K562 (cell line): Measurements from ENCODE around the gene LRRC70. TPM values are rescaled to one million over a fixed set of nuclear protein-coding genes. Genes with fewer than 3 reads are reported as not detected.

Source experiments
- ADNP ChIP-seq: fragments of 200-800 bp; sonication (Bioruptor generic); IDR thresholded peaks from 2 replicates; pipeline ENCODE4 v1.6.1; 2016; ENCODE audit warnings: missing genetic modification characterization, missing compliant biosample characterization
- ARID2 ChIP-seq: fragments of 450-650 bp; IDR thresholded peaks from 2 replicates; pipeline ENCODE4 v1.6.1; 2017; ENCODE audit warnings: antibody characterized with exemption, mild to moderate bottlenecking
- CBFA2T2 ChIP-seq: fragments of 450-650 bp; conservative IDR thresholded peaks from 2 replicates; pipeline ENCODE4 v1.6.1; 2017; ENCODE audit warnings: mild to moderate bottlenecking
- FUS ChIP-seq: fragments of 200-400 bp; formaldehyde crosslinking; optimal IDR thresholded peaks from 2 replicates; pipeline ENCODE3; 2017; ENCODE audit warnings: low read depth, low read length
- NFE2 ChIP-seq: IDR thresholded peaks from 2 replicates; pipeline ENCODE4 v1.6.1; 2014; ENCODE audit warnings: antibody characterized with exemption, low read depth
- NFYB ChIP-seq: IDR thresholded peaks from 2 replicates; pipeline ENCODE4 v1.6.1; 2011; ENCODE audit warnings: mild to moderate bottlenecking, moderate library complexity; ENCODE audit not compliant: insufficient read length; ENCODE audit errors: extremely low read depth
- PHF8 ChIP-seq: fragments of 200-600 bp; sonication (generic); IDR thresholded peaks from 2 replicates; pipeline ENCODE4 v1.6.1; 2012; ENCODE audit warnings: mixed run types, mild to moderate bottlenecking, inconsistent platforms, low read length, moderate library complexity, borderline replicate concordance
- RB1 ChIP-seq: fragments of 450-650 bp; IDR thresholded peaks from 2 replicates; pipeline ENCODE4 v1.6.1; 2017; ENCODE audit warnings: low read depth, mild to moderate bottlenecking
- XRCC5 ChIP-seq: fragments of 200-400 bp; formaldehyde crosslinking; IDR thresholded peaks from 2 replicates; pipeline ENCODE4 v1.6.1; 2017; ENCODE audit warnings: low read depth, mild to moderate bottlenecking, low read length
- polyA plus RNA-seq, 8 experiments: library from polyadenylated mRNA; depleted of rRNA in 4 of 8; stranded (reverse) in 5 of 8; unstranded in 3 of 8; fragments of >200 nt; fragmentation: Nextera tagmentation in 2 of 8; fragmentation: Illumina TruSeq in 1 of 8; extraction: Ambion mirVana in 2 of 8; extraction: Trizol in 1 of 8; gene quantifications; 2 replicates each; pipeline versions ENCODE4 v1.2.1 to v1.2.3, GENCODE V29; 2011 to 2014; ENCODE audit warnings: inconsistent platforms in 1 of 8, missing spikeins in 1 of 8
- total RNA-seq, 7 experiments: library from RNA; depleted of rRNA in 6 of 7; stranded (reverse); fragments of >200 nt in 6 of 7; fragmentation: Illumina TruSeq in 2 of 7; extraction: Trizol in 2 of 7; gene quantifications; 2 replicates each; pipeline versions ENCODE4 v1.2.1 to v1.2.3, GENCODE V29; 2011 to 2021; ENCODE audit warnings: low replicate concordance in 1 of 7
- TF ChIP-seq, protein P1 (sequence below), 2 experiments: fragments of 450-650 bp; conservative IDR thresholded peaks; 2 replicates each; pipeline ENCODE4 v1.6.1; 2017; ENCODE audit warnings: mild to moderate bottlenecking in 2 of 2, moderate library complexity in 2 of 2
- TF ChIP-seq, protein P2 (sequence below): fragments of 250-450 bp; sonication (Bioruptor Pico); IDR thresholded peaks from 2 replicates; pipeline ENCODE4 v1.8.0; 2021; ENCODE audit warnings: moderate library complexity, mild to moderate bottlenecking, inconsistent platforms
- TF ChIP-seq, protein P3 (sequence below): fragments of 150-350 bp; conservative IDR thresholded peaks from 2 replicates; pipeline ENCODE4 v1.6.1; 2014; ENCODE audit warnings: low read length
- TF ChIP-seq, protein P4 (sequence below): fragments of 250-450 bp; sonication (Bioruptor Pico); IDR thresholded peaks from 2 replicates; pipeline ENCODE4 v1.8.0; 2022; ENCODE audit warnings: inconsistent platforms, mild to moderate bottlenecking, moderate library complexity, borderline replicate concordance
- TF ChIP-seq, protein P5 (sequence below): fragments of 250-450 bp; sonication (Bioruptor Pico); IDR thresholded peaks from 2 replicates; pipeline ENCODE4 v1.5.0; 2021; ENCODE audit warnings: mild to moderate bottlenecking, moderate library complexity

LRRC70 gene
- total and polyA plus RNA-seq, 9 of the 15 experiments (the other 6 are each of a cell fraction or from before 2014, with no cell fraction given): 0.21 to 2.1 (median 0.73) TPM

DNA sequence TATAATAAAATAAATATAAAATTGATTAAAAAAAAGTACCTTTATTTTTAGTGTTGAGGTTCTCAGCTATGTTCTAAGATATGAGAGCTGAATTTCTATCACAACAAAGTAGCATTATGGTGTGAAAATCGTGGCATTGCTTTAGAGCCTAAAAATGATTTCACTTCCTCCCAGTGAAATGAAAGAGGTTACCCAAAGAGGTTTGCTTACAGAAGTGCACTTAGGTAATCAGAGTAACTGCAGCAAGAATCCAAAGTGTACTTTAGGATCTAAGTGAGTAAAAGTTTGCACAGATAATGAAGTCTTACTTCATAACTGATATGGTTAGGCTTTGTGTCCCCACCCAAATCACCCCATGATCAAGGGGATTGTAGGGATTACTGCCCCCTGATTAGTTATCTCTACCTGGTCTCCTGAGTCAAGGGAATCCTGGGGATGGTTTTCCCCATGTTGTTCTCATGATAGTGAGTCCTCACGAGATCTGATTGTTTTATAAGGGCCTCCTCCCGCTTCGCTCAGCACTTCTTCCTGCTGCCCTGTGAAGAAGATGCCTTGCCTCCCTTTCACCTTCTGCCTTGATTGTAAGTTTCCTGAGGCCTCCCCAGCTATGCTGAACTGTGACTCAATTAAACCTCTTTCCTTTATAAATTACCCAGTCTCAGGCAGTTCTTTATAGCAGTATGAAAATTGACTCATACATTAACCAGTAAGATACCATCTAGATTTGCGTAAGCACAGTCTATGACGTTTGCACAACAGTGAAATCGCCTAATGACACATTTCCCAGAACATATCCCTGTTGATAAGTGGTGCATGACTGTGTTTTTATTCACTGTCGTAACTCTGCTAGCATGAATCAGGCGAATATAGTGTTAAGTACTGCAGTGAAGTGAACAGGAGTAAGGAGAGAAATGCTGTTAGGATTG lies 40.3 kb upstream of the LRRC70 start (continued):
- TF ChIP-seq, protein P1, sequence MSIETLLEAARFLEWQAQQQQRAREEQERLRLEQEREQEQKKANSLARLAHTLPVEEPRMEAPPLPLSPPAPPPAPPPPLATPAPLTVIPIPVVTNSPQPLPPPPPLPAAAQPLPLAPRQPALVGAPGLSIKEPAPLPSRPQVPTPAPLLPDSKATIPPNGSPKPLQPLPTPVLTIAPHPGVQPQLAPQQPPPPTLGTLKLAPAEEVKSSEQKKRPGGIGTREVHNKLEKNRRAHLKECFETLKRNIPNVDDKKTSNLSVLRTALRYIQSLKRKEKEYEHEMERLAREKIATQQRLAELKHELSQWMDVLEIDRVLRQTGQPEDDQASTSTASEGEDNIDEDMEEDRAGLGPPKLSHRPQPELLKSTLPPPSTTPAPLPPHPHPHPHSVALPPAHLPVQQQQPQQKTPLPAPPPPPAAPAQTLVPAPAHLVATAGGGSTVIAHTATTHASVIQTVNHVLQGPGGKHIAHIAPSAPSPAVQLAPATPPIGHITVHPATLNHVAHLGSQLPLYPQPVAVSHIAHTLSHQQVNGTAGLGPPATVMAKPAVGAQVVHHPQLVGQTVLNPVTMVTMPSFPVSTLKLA (conservative IDR thresholded peaks at IDR 0.05): peak in 1 of 2 experiments; percentile 44; a peak in 1 of 4 replicates
- TF ChIP-seq, protein P2, sequence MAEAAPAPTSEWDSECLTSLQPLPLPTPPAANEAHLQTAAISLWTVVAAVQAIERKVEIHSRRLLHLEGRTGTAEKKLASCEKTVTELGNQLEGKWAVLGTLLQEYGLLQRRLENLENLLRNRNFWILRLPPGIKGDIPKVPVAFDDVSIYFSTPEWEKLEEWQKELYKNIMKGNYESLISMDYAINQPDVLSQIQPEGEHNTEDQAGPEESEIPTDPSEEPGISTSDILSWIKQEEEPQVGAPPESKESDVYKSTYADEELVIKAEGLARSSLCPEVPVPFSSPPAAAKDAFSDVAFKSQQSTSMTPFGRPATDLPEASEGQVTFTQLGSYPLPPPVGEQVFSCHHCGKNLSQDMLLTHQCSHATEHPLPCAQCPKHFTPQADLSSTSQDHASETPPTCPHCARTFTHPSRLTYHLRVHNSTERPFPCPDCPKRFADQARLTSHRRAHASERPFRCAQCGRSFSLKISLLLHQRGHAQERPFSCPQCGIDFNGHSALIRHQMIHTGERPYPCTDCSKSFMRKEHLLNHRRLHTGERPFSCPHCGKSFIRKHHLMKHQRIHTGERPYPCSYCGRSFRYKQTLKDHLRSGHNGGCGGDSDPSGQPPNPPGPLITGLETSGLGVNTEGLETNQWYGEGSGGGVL (CRISPR knock-in tag): no peak
- peak; percentile 87 for TF ChIP-seq NFE2
- peak; percentile 53 for TF ChIP-seq CBFA2T2
- TF ChIP-seq, protein P3, sequence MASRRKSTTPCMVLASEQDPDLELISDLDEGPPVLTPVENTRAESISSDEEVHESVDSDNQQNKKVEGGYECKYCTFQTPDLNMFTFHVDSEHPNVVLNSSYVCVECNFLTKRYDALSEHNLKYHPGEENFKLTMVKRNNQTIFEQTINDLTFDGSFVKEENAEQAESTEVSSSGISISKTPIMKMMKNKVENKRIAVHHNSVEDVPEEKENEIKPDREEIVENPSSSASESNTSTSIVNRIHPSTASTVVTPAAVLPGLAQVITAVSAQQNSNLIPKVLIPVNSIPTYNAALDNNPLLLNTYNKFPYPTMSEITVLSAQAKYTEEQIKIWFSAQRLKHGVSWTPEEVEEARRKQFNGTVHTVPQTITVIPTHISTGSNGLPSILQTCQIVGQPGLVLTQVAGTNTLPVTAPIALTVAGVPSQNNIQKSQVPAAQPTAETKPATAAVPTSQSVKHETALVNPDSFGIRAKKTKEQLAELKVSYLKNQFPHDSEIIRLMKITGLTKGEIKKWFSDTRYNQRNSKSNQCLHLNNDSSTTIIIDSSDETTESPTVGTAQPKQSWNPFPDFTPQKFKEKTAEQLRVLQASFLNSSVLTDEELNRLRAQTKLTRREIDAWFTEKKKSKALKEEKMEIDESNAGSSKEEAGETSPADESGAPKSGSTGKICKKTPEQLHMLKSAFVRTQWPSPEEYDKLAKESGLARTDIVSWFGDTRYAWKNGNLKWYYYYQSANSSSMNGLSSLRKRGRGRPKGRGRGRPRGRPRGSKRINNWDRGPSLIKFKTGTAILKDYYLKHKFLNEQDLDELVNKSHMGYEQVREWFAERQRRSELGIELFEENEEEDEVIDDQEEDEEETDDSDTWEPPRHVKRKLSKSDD: no peak
- no peak for TF ChIP-seq PHF8
- no peak; the same call in 1 of the 2 replicates for TF ChIP-seq ADNP (tag)
- no peak for TF ChIP-seq ARID2
- TF ChIP-seq RB1: no peak
- TF ChIP-seq, protein P4, sequence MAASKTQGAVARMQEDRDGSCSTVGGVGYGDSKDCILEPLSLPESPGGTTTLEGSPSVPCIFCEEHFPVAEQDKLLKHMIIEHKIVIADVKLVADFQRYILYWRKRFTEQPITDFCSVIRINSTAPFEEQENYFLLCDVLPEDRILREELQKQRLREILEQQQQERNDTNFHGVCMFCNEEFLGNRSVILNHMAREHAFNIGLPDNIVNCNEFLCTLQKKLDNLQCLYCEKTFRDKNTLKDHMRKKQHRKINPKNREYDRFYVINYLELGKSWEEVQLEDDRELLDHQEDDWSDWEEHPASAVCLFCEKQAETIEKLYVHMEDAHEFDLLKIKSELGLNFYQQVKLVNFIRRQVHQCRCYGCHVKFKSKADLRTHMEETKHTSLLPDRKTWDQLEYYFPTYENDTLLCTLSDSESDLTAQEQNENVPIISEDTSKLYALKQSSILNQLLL (CRISPR knock-in tag): no peak
- TF ChIP-seq, protein P5, sequence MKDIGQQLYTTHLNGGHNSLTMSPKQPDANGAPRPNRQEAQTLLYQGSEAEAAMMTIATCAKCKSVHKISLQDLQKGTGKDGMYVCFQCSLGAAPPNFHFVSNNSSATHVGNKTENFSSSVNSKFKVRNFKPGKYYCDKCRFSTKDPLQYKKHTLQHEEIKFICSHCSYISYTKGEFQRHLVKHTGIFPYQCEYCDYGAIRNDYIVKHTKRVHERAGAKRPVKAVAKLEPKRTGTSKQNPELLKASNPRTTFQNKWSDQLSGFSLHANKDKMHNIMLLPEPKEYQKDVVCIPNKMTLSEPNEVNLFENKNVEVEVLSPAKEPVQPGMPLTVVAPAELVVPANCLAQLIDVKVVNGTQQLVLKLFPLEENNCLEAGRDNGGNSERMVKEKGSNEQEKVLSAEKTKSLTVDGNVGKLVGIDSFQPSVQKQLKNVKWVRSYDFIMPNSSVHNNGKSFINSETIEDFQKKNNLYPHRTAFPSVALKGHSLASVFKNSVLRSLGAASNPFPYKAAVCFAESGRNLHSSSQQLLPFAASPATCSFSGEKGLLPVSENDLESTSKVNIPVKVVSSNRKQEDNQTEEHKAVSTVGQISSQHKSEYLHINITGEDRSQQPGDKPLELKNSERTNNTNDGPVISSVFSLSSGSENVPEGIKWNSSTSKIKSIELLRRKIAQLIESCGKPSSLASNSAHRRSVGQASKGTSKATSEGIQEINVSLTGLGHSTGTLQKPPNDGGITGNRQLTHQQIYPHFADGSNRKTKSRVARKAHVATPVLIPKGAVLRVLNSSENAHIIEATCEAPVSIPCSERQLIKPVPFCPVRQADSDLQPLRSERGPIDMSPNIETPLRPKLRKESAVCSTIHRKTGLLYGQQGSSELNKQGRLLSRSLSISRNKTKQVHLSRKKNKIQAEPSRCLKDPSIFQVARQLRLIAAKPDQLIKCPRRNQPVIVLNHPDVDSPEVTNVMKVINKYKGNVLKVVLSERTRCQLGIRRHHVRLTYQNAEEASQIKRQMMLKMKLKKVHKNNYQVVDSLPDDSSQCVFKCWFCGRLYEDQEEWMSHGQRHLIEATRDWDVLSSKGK (CRISPR knock-in tag): no peak
- no peak for TF ChIP-seq FUS
- TF ChIP-seq NFYB: no peak
- TF ChIP-seq XRCC5: no peak
